GM11168 (cell line): ENCODE measurements around the gene GREM2.

Experiments
- in situ Hi-C: fragments of 300-500 bp; cut with MboI; formaldehyde crosslinking; loops from one replicate; pipeline ENCODE4 v1.12.0; 2022; ENCODE audit warnings: low sequenced_read_pairs; ENCODE audit not compliant: unreplicated experiment

The GREM2 gene

GRCh38 chr1:240503558-240503957, 108.4 kb downstream of the GREM2 start:
- in situ Hi-C loops, result no loop called here

- in situ Hi-C loops, result no loop called here
These were observed 108.9 kb downstream of the GREM2 start for GRCh38 chr1:240503036-240503435.

GRCh38 chr1:240501115-240501514, 110.8 kb downstream of the GREM2 start:
- in situ Hi-C loops, result no loop called here

- in situ Hi-C loops, result no loop called here
These were observed 111.3 kb downstream of the GREM2 start for GRCh38 chr1:240500647-240501046.

GRCh38 chr1:240499012-240499411, 112.9 kb downstream of the GREM2 start:
- in situ Hi-C loops, result no loop called here

GRCh38 chr1:240498335-240498734, 113.6 kb downstream of the GREM2 start:
- in situ Hi-C loops, result no loop called here

- in situ Hi-C loops, result no loop called here
These were observed 114.0 kb downstream of the GREM2 start for GRCh38 chr1:240497908-240498307.

GRCh38 chr1:240496941-240497340, 115.0 kb downstream of the GREM2 start:
- in situ Hi-C loops, result no loop called here

GRCh38 chr1:240496356-240496755, 115.6 kb downstream of the GREM2 start:
- in situ Hi-C loops, result no loop called here

- in situ Hi-C loops, result no loop called here
These were observed 116.4 kb downstream of the GREM2 start for GRCh38 chr1:240495601-240496000.

- in situ Hi-C loops, result no loop called here
These were observed 119.0 kb downstream of the GREM2 start for GRCh38 chr1:240492832-240493440.

GRCh38 chr1:240491796-240492195, 120.2 kb downstream of the GREM2 start:
- in situ Hi-C loops, result no loop called here

- in situ Hi-C loops, result no loop called here
These were observed 120.8 kb downstream of the GREM2 start for GRCh38 chr1:240491156-240491555.

- in situ Hi-C loops, result no loop called here
These were observed 124.5 kb downstream of the GREM2 start for GRCh38 chr1:240487493-240487892.

GRCh38 chr1:240486611-240487010, 125.3 kb downstream of the GREM2 start:
- in situ Hi-C loops, result no loop called here

- in situ Hi-C loops, result no loop called here
These were observed 127.0 kb downstream of the GREM2 start for GRCh38 chr1:240484804-240485443.

GRCh38 chr1:240478536-240478935, 133.4 kb downstream of the GREM2 start:
- in situ Hi-C loops, result no loop called here

- in situ Hi-C loops, result no loop called here
These were observed 136.1 kb downstream of the GREM2 start for GRCh38 chr1:240475832-240476231.

GRCh38 chr1:240474133-240474614, 137.8 kb downstream of the GREM2 start:
- in situ Hi-C loops, result no loop called here

GRCh38 chr1:240468656-240469055, 143.3 kb downstream of the GREM2 start:
- in situ Hi-C loops, result no loop called here

GRCh38 chr1:240467895-240468294, 144.1 kb downstream of the GREM2 start:
- in situ Hi-C loops, result no loop called here

- in situ Hi-C loops, result no loop called here
These were observed 145.4 kb downstream of the GREM2 start for GRCh38 chr1:240466509-240466908.
